Liver (tissue), 9 donors: Measurements from ENCODE around the gene SMIM3. TPM values are rescaled to one million over a fixed set of nuclear protein-coding genes. Genes with fewer than 3 reads are reported as not detected.

ENCODE experiments used
- DNase-seq: peaks from one replicate; pipeline ENCODE4 v3.0.0-alpha.2; 2017; ENCODE audit warnings: low spot score
- H3K27ac ChIP-seq, 2 donors: one replicate each; pipeline ENCODE4 v1.7.0; 2013; ENCODE audit warnings: inconsistent platforms in 2 of 2, low read length in 2 of 2, control low read depth in 1 of 2, low read depth in 1 of 2, mild to moderate bottlenecking in 1 of 2
- H3K27me3 ChIP-seq, 4 donors: one replicate each; pipeline versions ENCODE4 v1.6.1 to v1.7.0; 2013; ENCODE audit warnings: low read length in 3 of 4, inconsistent platforms in 1 of 4, mild to moderate bottlenecking in 1 of 4, moderate library complexity in 1 of 4; ENCODE audit not compliant: control insufficient read depth in 4 of 4, insufficient read depth in 4 of 4
- H3K36me3 ChIP-seq, 4 donors: one replicate each; pipeline versions ENCODE4 v1.6.1 to v1.7.0; 2013; ENCODE audit warnings: low read length in 3 of 4, mild to moderate bottlenecking in 3 of 4, low read depth in 1 of 4, moderate library complexity in 1 of 4; ENCODE audit not compliant: control insufficient read depth in 4 of 4, insufficient read depth in 3 of 4
- H3K4me1 ChIP-seq, 4 donors: one replicate each; pipeline versions ENCODE4 v1.6.1 to v1.7.0; 2013; ENCODE audit warnings: low read length in 3 of 4, mild to moderate bottlenecking in 3 of 4, moderate library complexity in 1 of 4; ENCODE audit not compliant: control insufficient read depth in 4 of 4, insufficient read depth in 4 of 4
- H3K4me3 ChIP-seq, 3 donors: one replicate each; pipeline versions ENCODE4 v1.6.1 to v1.7.0; 2013; ENCODE audit warnings: low read length in 3 of 3, control low read depth in 1 of 3, low read depth in 1 of 3, mild to moderate bottlenecking in 1 of 3
- H3K9ac ChIP-seq, 2 donors: one replicate each; pipeline ENCODE4 v1.7.0; 2013; ENCODE audit warnings: low read length in 2 of 2, mild to moderate bottlenecking in 2 of 2, moderate library complexity in 2 of 2, control low read depth in 1 of 2, low read depth in 1 of 2
- H3K9me3 ChIP-seq, 4 donors: one replicate each; pipeline versions ENCODE4 v1.6.1 to v1.7.0; 2013; ENCODE audit warnings: low read length in 3 of 4; ENCODE audit not compliant: control insufficient read depth in 4 of 4
- CTCF ChIP-seq: fragments of 150-350 bp; IDR thresholded peaks from 2 replicates; pipeline ENCODE4 v1.5.1; 2017; ENCODE audit warnings: improper control_type of control experiment, low read depth, low read length; ENCODE audit not compliant: missing input control
- GABPA ChIP-seq, 2 donors: IDR thresholded peaks in 1 of 2; conservative IDR thresholded peaks in 1 of 2; 2 replicates each; pipeline ENCODE4 v1.6.1; 2016; ENCODE audit warnings: antibody characterized with exemption in 2 of 2, mild to moderate bottlenecking in 1 of 2, moderate library complexity in 1 of 2
- HNF4G ChIP-seq: IDR thresholded peaks from 2 replicates; pipeline ENCODE4 v1.6.1; 2016; ENCODE audit warnings: antibody characterized with exemption
- JUND ChIP-seq, 2 donors: IDR thresholded peaks; 2 replicates each; pipeline ENCODE4 v1.6.1; 2016; ENCODE audit warnings: antibody characterized with exemption in 2 of 2
- MAX ChIP-seq: IDR thresholded peaks from 2 replicates; pipeline ENCODE4 v1.6.1; 2016; ENCODE audit warnings: antibody characterized with exemption
- RAD21 ChIP-seq, 2 donors: IDR thresholded peaks; 2 replicates each; pipeline ENCODE4 v1.6.1; 2016; ENCODE audit warnings: antibody characterized with exemption in 2 of 2, mild to moderate bottlenecking in 2 of 2
- RXRA ChIP-seq, 2 donors: IDR thresholded peaks; 2 replicates each; pipeline ENCODE4 v1.6.1; 2017 to 2018; ENCODE audit warnings: antibody characterized with exemption in 2 of 2, mild to moderate bottlenecking in 1 of 2
- SP1 ChIP-seq: IDR thresholded peaks from 2 replicates; pipeline ENCODE4 v1.6.1; 2018; ENCODE audit warnings: antibody characterized with exemption, mild to moderate bottlenecking
- YY1 ChIP-seq: IDR thresholded peaks from 2 replicates; pipeline ENCODE4 v1.6.1; 2016; ENCODE audit warnings: antibody characterized with exemption, mild to moderate bottlenecking
- WGBS: extraction: QIAGEN DNeasy Blood & Tissue Kit; methylation state at CpG from one replicate; pipeline ENCODE4 v1.1.7; 2013; 5-methylcytosine and 5-hydroxymethylcytosine counted together
- polyA plus RNA-seq, 2 donors: library from polyadenylated mRNA; stranded (reverse) in 1 of 2; unstranded in 1 of 2; fragments of 200-250 nt in 1 of 2; fragments of >200 nt in 1 of 2; fragmentation: Nextera tagmentation in 1 of 2; extraction: Ambion mirVana in 1 of 2; gene quantifications; one replicate each; pipeline versions ENCODE4 v1.2.1 to v1.2.3, GENCODE V29; 2013 to 2015
- total RNA-seq, 2 donors: library from RNA; depleted of rRNA; stranded (reverse); fragments of >200 nt; gene quantifications; one replicate each; pipeline ENCODE4 v1.2.3, GENCODE V29; 2014
- TF ChIP-seq, protein P1 (sequence below): IDR thresholded peaks from 2 replicates; pipeline ENCODE4 v1.6.1; 2016; ENCODE audit warnings: antibody characterized with exemption, mild to moderate bottlenecking
- donor health status: healthy.
- donor health status: healthy.
- donor health status: healthy.
- donor health status: healthy.
- donor health status: healthy.

SMIM3 gene
- total and polyA plus RNA-seq, 4 donors, result 3.0 to 5.7 (median 3.6) TPM

DNA sequence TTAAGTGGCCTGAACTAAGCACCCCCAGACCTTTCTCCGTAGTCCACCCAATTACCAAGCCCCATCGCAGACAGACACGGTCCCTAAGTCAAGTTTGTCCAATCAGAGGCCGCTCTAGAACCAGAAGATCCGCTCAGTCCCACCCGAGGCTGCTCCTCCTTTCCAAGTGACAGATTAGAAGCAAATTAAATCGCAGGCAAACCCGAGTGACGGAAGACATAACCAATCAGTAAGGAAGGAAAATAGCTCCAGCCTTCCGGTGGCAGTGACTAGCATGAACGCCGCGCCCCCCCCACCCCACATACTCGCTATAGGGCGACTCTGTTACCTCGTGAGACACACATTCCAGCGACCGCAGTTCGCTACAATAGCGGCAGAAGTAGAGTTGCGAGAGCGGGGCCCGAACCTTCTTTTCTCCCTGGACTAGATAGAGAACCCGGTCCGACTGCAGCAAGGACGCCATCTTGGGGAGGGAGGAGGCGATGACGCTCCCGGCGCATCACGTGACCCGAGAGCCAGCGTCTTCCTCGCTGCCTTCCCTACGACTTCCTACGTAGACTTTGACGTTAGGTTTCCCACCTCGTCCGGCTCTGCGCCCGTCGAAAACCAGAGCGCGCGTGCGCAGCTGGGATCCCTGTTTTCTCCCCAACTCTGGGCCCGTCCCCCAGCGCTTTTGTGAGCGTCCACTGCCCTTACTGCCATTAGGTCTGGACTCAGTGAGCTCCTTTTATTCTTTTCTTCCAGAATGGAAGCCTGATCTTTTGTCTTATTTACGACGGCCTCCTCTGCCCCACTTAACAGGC is 19.8 kb upstream of the SMIM3 start, which contains the start of gene DCTN4 (continued):
- TF ChIP-seq, protein P1, sequence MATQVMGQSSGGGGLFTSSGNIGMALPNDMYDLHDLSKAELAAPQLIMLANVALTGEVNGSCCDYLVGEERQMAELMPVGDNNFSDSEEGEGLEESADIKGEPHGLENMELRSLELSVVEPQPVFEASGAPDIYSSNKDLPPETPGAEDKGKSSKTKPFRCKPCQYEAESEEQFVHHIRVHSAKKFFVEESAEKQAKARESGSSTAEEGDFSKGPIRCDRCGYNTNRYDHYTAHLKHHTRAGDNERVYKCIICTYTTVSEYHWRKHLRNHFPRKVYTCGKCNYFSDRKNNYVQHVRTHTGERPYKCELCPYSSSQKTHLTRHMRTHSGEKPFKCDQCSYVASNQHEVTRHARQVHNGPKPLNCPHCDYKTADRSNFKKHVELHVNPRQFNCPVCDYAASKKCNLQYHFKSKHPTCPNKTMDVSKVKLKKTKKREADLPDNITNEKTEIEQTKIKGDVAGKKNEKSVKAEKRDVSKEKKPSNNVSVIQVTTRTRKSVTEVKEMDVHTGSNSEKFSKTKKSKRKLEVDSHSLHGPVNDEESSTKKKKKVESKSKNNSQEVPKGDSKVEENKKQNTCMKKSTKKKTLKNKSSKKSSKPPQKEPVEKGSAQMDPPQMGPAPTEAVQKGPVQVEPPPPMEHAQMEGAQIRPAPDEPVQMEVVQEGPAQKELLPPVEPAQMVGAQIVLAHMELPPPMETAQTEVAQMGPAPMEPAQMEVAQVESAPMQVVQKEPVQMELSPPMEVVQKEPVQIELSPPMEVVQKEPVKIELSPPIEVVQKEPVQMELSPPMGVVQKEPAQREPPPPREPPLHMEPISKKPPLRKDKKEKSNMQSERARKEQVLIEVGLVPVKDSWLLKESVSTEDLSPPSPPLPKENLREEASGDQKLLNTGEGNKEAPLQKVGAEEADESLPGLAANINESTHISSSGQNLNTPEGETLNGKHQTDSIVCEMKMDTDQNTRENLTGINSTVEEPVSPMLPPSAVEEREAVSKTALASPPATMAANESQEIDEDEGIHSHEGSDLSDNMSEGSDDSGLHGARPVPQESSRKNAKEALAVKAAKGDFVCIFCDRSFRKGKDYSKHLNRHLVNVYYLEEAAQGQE, result no peak
- TF ChIP-seq RAD21 (IDR thresholded peaks at IDR 0.05), result peak in 1 of 2 donors; percentile 34
- peak; percentile 99 for TF ChIP-seq YY1
- peak; percentile 87 for TF ChIP-seq SP1
- peak; percentile 45 for TF ChIP-seq MAX

- Histone ChIP-seq H3K4me1 (peaks cover 6 to 15% (median 9%) of the 10 kb centered on the region in 4 donors), H3K27ac (peak overlapping the region; percentile 95 to 97), H3K4me3 (peak overlapping the region; percentile 60 to 93 (median 71)), H3K9me3 (no peaks in the 10 kb centered on the region), H3K9ac (peak overlapping the region; percentile 17 to 97), H3K27me3 (no peaks in the 10 kb centered on the region), H3K36me3 (peaks cover 3 to 16% (median 8%) of the 10 kb centered on the region in 4 donors)
- no peak for TF ChIP-seq HNF4G
- no peak for TF ChIP-seq CTCF
- TF ChIP-seq JUND (IDR thresholded peaks at IDR 0.05), result no peak
- TF ChIP-seq YY1, result no peak
- TF ChIP-seq, protein P1, result no peak
- no peak for TF ChIP-seq RXRA (IDR thresholded peaks at IDR 0.05)
- TF ChIP-seq GABPA (IDR thresholded peaks at IDR 0.05 in 1 of 2, conservative IDR thresholded peaks at IDR 0.05 in 1 of 2), result no peak
- WGBS, result 71% methylated on average over 4 of the region's 4 CpGs
- no peak for DNase-seq
Observed at GRCh38 chr5:150759334-150759583, 19.3 kb upstream of the SMIM3 start.
